ENCODE results near the gene MAP2K7. TPM values are rescaled to one million over a fixed set of nuclear protein-coding genes. Genes with fewer than 3 reads are reported as not detected.

MAP2K7 gene
- total and polyA plus RNA-seq, 8 donors: 4.1 to 52.2 (median 14.7) TPM

- H3K9me3 ChIP-seq: no peaks in the 10 kb centered on the region
- H3K27ac ChIP-seq: no peak overlapping the region
- peaks cover 50 to 84% (median 62%) of the 10 kb centered on the region in 4 donors for H3K4me1 ChIP-seq
- H3K36me3 ChIP-seq: peaks cover 13 to 20% (median 16%) of the 10 kb centered on the region in 4 donors
- WGBS, 5 donors: 36 to 52% (median 40%) methylated on average over 35 to 42 of the region's 42 CpGs
- intact Hi-C loops (cut with DNase I; ENCODE audit: low total_unique reads): no loop called here
- peak overlapping the region in 1 of 4 donors; percentile 79 for H3K4me3 ChIP-seq
- TF ChIP-seq EP300 (IDR thresholded peaks at IDR 0.05) (no peak), POLR2A (IDR thresholded peaks at IDR 0.05) (no peak), CTCF (IDR thresholded peaks at IDR 0.05) (no peak)
- peak in 1 of 2 donors; percentile 44 for DNase-seq
- peaks cover 12 to 60% (median 52%) of the 10 kb centered on the region in 3 donors for H3K27me3 ChIP-seq
Measured at GRCh38 chr19:7918615-7919421, 15.1 kb downstream of the MAP2K7 start.

DNA sequence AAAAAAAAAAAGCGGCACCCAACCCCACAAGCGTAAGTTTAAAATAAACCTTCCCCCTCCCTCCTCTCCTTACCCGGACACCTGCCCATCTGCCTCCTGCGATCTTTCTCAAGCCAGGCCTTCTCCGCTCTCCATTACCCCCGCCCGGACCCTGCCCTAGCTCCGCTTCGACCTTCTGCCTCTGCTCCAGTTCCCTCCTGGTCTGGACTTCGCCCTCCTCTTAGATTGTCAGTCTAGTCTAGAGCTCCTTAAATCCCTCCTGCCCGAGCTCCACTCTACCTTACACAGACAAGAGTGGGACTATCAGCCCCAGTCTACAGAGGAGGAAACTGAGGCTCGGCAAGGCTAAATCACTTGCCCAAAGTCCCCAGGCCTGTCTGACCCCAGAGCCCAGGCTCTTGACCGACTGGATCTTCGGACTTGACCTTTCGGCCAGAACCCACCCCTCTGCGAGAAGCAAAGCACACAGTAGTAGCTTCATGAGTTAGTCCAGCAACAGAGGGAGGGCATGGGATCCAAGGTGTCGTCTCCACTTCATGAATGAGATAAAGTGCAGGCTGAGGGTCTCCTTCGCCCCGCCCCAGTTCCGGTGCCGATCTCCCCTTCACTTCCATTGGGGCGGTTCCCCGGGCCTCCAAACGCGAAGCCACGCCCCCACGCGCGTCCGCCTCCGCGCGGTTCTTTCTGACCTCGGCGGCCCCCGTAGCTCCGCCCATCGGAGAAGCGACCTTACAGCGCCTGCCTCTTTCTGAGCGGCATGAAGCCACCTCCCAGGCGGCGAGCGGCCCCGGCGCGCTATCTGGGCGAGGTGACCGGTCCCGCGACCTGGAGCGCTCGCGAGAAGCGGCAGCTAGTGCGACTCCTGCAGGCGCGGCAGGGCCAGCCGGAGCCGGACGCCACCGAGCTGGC is 16.2 kb downstream of the MAP2K7 start, which contains the start of gene SNAPC2:
TSS of gene SNAPC2 (plus strand) at position 729 of the 909 bp plus-strand sequence. CDS start at position 758, 29 bp downstream.
- 4 to 12% (median 6%) methylated on average over 34 to 62 of the region's 62 CpGs for WGBS, 5 donors
- Histone ChIP-seq H3K36me3 (peaks cover 13 to 20% (median 16%) of the 10 kb centered on the region in 4 donors), H3K4me1 (peaks cover 54 to 91% (median 70%) of the 10 kb centered on the region in 4 donors), H3K27ac (peak within 1 kb of the TSS; percentile 89 to 97 (median 94)), H3K4me3 (peak within 1 kb of the TSS; percentile 69 to 83 (median 76)), H3K9me3 (no peaks in the 10 kb centered on the region), H3K27me3 (peaks cover 12 to 52% (median 46%) of the 10 kb centered on the region in 3 donors)
- intact Hi-C loops (cut with DNase I; ENCODE audit: low total_unique reads): loop anchor here (10.0 kb wide), 1 partner anchor 65 kb away; no protein-coding TSS in a partner anchor
- TF ChIP-seq POLR2A (IDR thresholded peaks at IDR 0.05) (no peak), CTCF (IDR thresholded peaks at IDR 0.05) (no peak), POLR2AphosphoS5 (IDR thresholded peaks at IDR 0.05) (peak; percentile 81 to 96 (median 88))
- DNase-seq: peak; percentile 98

GRCh38 chr19:7920519-7921301 is 17.0 kb downstream of the MAP2K7 start:
- Histone ChIP-seq H3K4me3 (peak overlapping the region; percentile 69 to 83 (median 76)), H3K4me1 (peaks cover 63 to 91% (median 76%) of the 10 kb centered on the region in 4 donors), H3K36me3 (peaks cover 13 to 20% (median 16%) of the 10 kb centered on the region in 4 donors), H3K27me3 (peaks cover 12 to 52% (median 46%) of the 10 kb centered on the region in 3 donors), H3K9me3 (no peaks in the 10 kb centered on the region), H3K27ac (peak overlapping the region; percentile 89 to 97 (median 94))
- intact Hi-C loops (cut with DNase I; ENCODE audit: low total_unique reads): loop anchor here (10.0 kb wide), 1 partner anchor 66 kb away; no protein-coding TSS in a partner anchor
- DNase-seq: peak; percentile 99 to 100
- 1 to 3% (median 2%) methylated on average over 43 to 62 of the region's 62 CpGs for WGBS, 5 donors
- peak; percentile 41 to 65 (median 53) for TF ChIP-seq POLR2AphosphoS5 (IDR thresholded peaks at IDR 0.05)
- TF ChIP-seq POLR2A (IDR thresholded peaks at IDR 0.05): no peak

DNA sequence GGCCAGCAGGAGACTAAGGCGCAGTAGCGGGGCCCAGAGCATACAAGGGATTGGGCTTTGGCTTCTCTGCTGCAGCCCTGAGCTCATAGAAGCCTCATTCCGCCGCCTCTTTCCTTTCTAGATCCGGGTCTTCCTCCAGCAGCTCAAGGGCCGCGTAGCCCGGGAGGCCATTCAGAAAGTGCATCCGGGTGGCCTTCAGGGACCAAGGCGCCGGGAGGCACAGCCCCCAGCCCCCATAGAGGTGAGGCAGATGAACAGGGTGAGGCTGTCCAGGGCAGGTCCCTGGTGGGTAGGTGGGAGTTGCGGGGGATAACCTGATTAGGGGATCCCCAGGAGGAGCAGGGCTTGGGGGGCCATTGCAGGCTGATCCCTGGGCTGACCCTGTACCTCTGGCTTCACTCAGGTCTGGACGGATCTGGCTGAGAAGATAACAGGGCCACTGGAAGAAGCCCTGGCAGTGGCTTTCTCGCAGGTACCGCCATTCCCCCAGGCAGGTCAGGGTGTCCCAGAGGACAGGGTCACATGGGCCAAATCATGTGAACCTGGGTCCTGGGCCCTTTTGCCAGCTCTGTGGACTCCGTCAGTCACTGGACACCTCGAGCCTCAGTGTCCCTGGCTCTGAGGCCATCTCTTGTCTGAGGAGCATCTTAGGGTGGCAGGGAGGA is 17.8 kb downstream of the MAP2K7 start:
- Histone ChIP-seq H3K4me1 (peaks cover 60 to 89% (median 73%) of the 10 kb centered on the region in 4 donors), H3K4me3 (peak overlapping the region; percentile 69 to 83 (median 76)), H3K36me3 (peaks cover 13 to 20% (median 16%) of the 10 kb centered on the region in 4 donors), H3K9me3 (no peaks in the 10 kb centered on the region), H3K27ac (peak overlapping the region; percentile 79 to 94 (median 93)), H3K27me3 (peaks cover 9 to 46% (median 38%) of the 10 kb centered on the region in 3 donors)
- intact Hi-C loops (cut with DNase I; ENCODE audit: low total_unique reads): loop anchor here (10.0 kb wide), 1 partner anchor 67 kb away; no protein-coding TSS in a partner anchor
- DNase-seq: no peak
- WGBS, 5 donors: 26 to 43% (median 37%) methylated on average over 12 to 17 of the region's 17 CpGs
- no peak for TF ChIP-seq POLR2A (IDR thresholded peaks at IDR 0.05)
- no peak for TF ChIP-seq POLR2AphosphoS5 (IDR thresholded peaks at IDR 0.05)
- TF ChIP-seq EP300 (IDR thresholded peaks at IDR 0.05): no peak
- no peak for TF ChIP-seq CTCF (IDR thresholded peaks at IDR 0.05)
